ENCODE measurements around the gene OR5T1. TPM values are rescaled to one million over a fixed set of nuclear protein-coding genes. Genes with fewer than 3 reads are reported as not detected.

OR5T1 gene
- not detected for total RNA-seq

- TF ChIP-seq CTCF (IDR thresholded peaks at IDR 0.05): no peak
- no peak for TF ChIP-seq POLR2A (IDR thresholded peaks at IDR 0.05)
- no peak within 1 kb of the TSS for H3K4me3 ChIP-seq (ENCODE audit: low read depth, poor library complexity, severe bottlenecking)
- no peak for DNase-seq (ENCODE audit: low spot score in 2 of 2)
- intact Hi-C loops (cut with DNase I; ENCODE audit: low total_unique reads): no loop called here
Observed at GRCh38 chr11:56273854-56274253, at the start of gene OR5T1. Gene OR5T1, plus strand, starts transcription at chr11:56274154. Its CDS starts 1,485 bp downstream, at chr11:56275639.

GRCh38 chr11:56234155-56234554, 39.8 kb upstream of the OR5T1 start, which contains the start of gene OR5T2:
Gene OR5T2, minus strand, starts transcription at chr11:56234255. Its CDS starts 1,193 bp downstream, at chr11:56233062.
- WGBS, 2 donors: 48 to 60% methylated on average over 1 of the region's 1 CpG
- DNase-seq (ENCODE audit: low spot score in 2 of 2): no peak
- H3K4me3 ChIP-seq (ENCODE audit: low read depth, poor library complexity, severe bottlenecking): no peak within 1 kb of the TSS
- intact Hi-C loops (cut with DNase I; ENCODE audit: low total_unique reads): no loop called here
- TF ChIP-seq CTCF (IDR thresholded peaks at IDR 0.05): no peak
- TF ChIP-seq POLR2A (IDR thresholded peaks at IDR 0.05): no peak

- no peak for TF ChIP-seq POLR2A (IDR thresholded peaks at IDR 0.05)
- TF ChIP-seq CTCF (IDR thresholded peaks at IDR 0.05): no peak
- no peak within 1 kb of the TSS for H3K4me3 ChIP-seq (ENCODE audit: low read depth, poor library complexity, severe bottlenecking)
- no peak for DNase-seq (ENCODE audit: low spot score in 2 of 2)
- intact Hi-C loops (cut with DNase I; ENCODE audit: low total_unique reads): no loop called here
Observed at GRCh38 chr11:56251954-56252353, 22.0 kb upstream of the OR5T1 start, which contains the start of gene OR5T3. Gene OR5T3, plus strand, starts transcription at chr11:56252254. Its CDS starts 0 bp downstream, at chr11:56252254.

GRCh38 chr11:56271092-56271491, 2.9 kb upstream of the OR5T1 start:
- TF ChIP-seq POLR2A (IDR thresholded peaks at IDR 0.05) (no peak), CTCF (IDR thresholded peaks at IDR 0.05) (no peak)
- no peak overlapping the region for H3K4me3 ChIP-seq (ENCODE audit: low read depth, poor library complexity, severe bottlenecking)
- intact Hi-C loops (cut with DNase I; ENCODE audit: low total_unique reads): no loop called here
- no peak for DNase-seq (ENCODE audit: low spot score in 2 of 2)
- 42% methylated on average over 3 of the region's 3 CpGs for WGBS, 2 donors

- no peak within 1 kb of the TSS for H3K4me3 ChIP-seq (ENCODE audit: low read depth, poor library complexity, severe bottlenecking)
- intact Hi-C loops (cut with DNase I; ENCODE audit: low total_unique reads): no loop called here
- TF ChIP-seq POLR2A (IDR thresholded peaks at IDR 0.05) (no peak), CTCF (IDR thresholded peaks at IDR 0.05) (no peak)
- no peak for DNase-seq (ENCODE audit: low spot score in 2 of 2)
- WGBS, 2 donors: 67 to 68% methylated on average over 2 of the region's 2 CpGs
Observed at GRCh38 chr11:56292154-56292553, 18.2 kb downstream of the OR5T1 start, which contains the start of gene OR8H1. Gene OR8H1, minus strand, starts transcription at chr11:56292254. Its CDS starts 1,192 bp downstream, at chr11:56291062.

- TF ChIP-seq CTCF (IDR thresholded peaks at IDR 0.05) (no peak), POLR2A (IDR thresholded peaks at IDR 0.05) (no peak)
- no peak overlapping the region for H3K4me3 ChIP-seq (ENCODE audit: low read depth, poor library complexity, severe bottlenecking)
- 84 to 93% methylated on average over 4 of the region's 4 CpGs for WGBS, 2 donors
- no peak for DNase-seq (ENCODE audit: low spot score in 2 of 2)
- intact Hi-C loops (cut with DNase I; ENCODE audit: low total_unique reads): no loop called here
Observed at GRCh38 chr11:56296898-56297297, 22.9 kb downstream of the OR5T1 start.

All from lower leg skin (tissue), 4 donors.